ENCODE results near the gene KBTBD3. TPM values are rescaled to one million over a fixed set of nuclear protein-coding genes. Genes with fewer than 3 reads are reported as not detected.
"Not testable (repeated sequence)": the region's sequence is repeated elsewhere in the genome, so short reads cannot be mapped to it uniquely, and the experiment has no call there.

The KBTBD3 gene
- polyA plus RNA-seq, 3 donors = 1.4 to 2.0 (median 1.7) TPM

- 89 to 92% (median 89%) methylated on average over 2 of the region's 2 CpGs for WGBS, 3 donors
- H3K27ac ChIP-seq (ENCODE audit: low read depth, low read length) = no peak overlapping the region
Observed at GRCh38 chr11:106017093-106017492, 60.1 kb downstream of the KBTBD3 start.

GRCh38 chr11:106015066-106015465 is 62.1 kb downstream of the KBTBD3 start:
- H3K27ac ChIP-seq (ENCODE audit: low read depth, low read length) = no peak overlapping the region
- WGBS, 3 donors = 65 to 83% (median 83%) methylated on average over 2 of the region's 2 CpGs

GRCh38 chr11:106014620-106015019 is 62.5 kb downstream of the KBTBD3 start:
- WGBS, 3 donors = 82 to 94% (median 92%) methylated on average over 2 of the region's 2 CpGs
- no peak overlapping the region for H3K27ac ChIP-seq (ENCODE audit: low read depth, low read length)

- 49 to 98% (median 97%) methylated on average over 2 of the region's 2 CpGs for WGBS, 3 donors
- no peak overlapping the region for H3K27ac ChIP-seq (ENCODE audit: low read depth, low read length)
Observed at GRCh38 chr11:106014035-106014434, 63.1 kb downstream of the KBTBD3 start.

DNA sequence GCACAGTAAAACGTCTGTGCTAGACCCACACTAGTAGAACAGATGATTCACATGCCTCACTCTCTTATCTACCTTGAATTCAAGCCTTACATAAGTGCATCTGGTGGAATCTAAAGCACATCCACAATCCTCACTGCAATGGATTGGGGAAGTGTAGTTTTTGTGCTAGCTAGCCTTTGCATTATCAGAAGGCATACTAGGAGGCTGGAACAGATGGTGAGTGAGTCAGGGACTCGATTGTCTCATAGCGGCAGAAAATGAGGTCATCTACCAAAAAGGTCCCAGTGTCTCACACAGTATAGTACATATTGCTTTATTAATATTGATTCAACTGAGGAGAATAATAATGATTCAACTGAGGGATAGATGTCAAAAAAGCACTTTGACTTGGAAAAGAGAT is 64.4 kb downstream of the KBTBD3 start:
- H3K27ac ChIP-seq (ENCODE audit: low read depth, low read length) = no peak overlapping the region
- WGBS, 3 donors = 72 to 74% (median 74%) methylated on average over 3 of the region's 3 CpGs

DNA sequence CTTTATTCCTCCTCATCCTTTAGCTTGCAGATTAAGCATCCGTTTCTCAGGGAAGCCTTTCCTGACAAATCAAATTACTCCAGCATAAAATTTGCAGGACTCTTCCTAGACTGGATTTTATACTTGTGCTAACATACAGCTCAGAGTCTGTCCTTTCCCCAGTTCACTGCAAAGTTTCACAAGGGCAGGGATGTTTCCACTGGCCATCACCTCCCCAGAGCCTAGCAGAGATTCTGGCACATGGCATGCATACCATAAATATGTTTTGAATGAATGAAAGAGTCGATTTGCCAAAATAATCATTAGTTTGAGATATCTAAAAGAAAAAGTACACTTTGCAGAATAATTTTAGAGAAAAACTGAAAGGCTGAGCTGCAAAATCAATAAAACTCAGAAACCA is 65.7 kb downstream of the KBTBD3 start:
- H3K27ac ChIP-seq (ENCODE audit: low read depth, low read length) = no peak overlapping the region
- 71 to 79% (median 76%) methylated on average over 2 of the region's 2 CpGs for WGBS, 3 donors

GRCh38 chr11:106003094-106003493 is 74.1 kb downstream of the KBTBD3 start:
- 89 to 97% (median 95%) methylated on average over 4 of the region's 4 CpGs for WGBS, 3 donors
- not testable (repeated sequence) for H3K27ac ChIP-seq (ENCODE audit: low read depth, low read length)

DNA sequence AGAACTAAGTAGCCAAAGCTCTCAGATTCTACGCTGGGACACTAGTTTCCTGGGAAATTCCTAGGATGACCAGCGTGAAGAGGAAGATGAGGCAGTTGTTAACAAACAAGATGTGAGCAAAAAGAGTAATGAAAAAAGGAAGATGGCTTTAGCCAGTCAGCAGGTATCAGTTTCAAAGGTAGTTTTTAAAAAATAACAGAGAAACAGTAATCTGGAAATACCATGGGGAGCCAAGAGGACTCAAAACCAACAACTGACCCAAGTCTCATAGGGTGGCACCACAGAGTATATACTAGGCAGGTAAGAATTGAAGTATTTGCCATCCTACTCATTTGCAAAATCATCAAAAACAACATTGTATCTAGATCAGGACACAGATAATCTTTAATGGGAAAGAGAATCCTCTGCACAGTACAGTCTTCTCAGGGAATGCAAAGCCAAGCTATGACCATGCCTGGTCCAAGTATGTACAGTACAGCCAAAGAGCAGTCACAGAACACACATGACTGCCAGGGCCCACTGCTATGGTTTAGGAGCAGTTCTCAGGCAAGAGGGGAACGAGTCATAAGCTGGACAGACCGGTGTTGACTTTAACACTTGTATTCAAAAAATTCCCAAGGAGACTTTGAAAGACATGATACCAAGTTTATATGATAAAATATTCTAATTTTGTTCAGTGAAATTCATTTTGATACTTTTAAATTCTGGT is 75.7 kb downstream of the KBTBD3 start:
- H3K27ac ChIP-seq (ENCODE audit: low read depth, low read length) = no peak overlapping the region
- WGBS, 3 donors = 92 to 98% (median 93%) methylated on average over 4 of the region's 4 CpGs

Other genes with a start within 250 kb of the KBTBD3 start
- 10 to 100 TPM in 1 of 3 donors, 1 to 10 TPM in 2; 3.5 to 12.9 (median 4.6) TPM for gene MSANTD4, start 55.1 kb downstream of the KBTBD3 start, polyA plus RNA-seq
- gene AASDHPPT, start 315 bp upstream of the KBTBD3 start, polyA plus RNA-seq = 10 to 100 TPM; 12.5 to 13.6 (median 13.5) TPM

All from adipose tissue (tissue), 3 donors.